Measurements from ENCODE around the gene PCDHGA8.

PCDHGA8 gene

DNA sequence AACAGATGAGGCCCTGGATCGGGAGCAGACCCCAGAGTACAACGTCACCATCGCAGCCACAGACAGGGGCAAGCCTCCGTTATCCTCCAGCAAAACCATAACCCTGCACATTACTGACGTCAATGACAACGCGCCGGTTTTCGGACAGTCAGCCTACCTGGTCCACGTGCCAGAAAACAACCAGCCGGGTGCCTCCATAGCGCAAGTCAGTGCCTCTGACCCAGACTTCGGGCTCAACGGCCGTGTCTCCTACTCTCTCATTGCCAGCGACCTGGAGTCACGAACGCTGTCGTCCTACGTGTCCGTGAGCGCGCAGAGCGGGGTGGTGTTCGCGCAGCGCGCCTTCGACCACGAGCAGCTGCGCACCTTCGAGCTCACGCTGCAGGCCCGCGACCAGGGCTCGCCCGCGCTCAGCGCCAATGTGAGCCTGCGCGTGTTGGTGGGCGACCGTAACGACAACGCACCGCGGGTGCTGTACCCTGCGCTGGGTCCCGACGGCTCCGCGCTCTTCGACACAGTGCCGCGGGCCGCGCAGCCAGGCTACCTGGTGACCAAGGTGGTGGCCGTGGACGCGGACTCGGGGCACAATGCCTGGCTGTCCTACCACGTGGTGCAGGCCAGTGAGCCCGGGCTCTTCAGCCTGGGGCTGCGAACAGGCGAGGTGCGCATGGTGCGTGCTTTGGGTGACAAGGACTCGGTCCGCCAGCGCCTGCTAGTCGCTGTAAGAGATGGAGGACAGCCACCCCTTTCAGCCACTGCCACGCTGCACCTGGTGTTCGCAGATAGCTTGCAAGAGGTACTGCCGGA lies 26.8 kb downstream of the PCDHGA8 start:
- H3K4me1 ChIP-seq (ENCODE audit: insufficient read depth, low read length, severe bottlenecking): no peaks in the 10 kb centered on the region
- H3K4me3 ChIP-seq (ENCODE audit: low read depth, low read length, poor library complexity, severe bottlenecking): no peak overlapping the region
- H3K27me3 ChIP-seq (ENCODE audit: insufficient read depth, low read length): no peaks in the 10 kb centered on the region
- H3F3A ChIP-seq (ENCODE audit: insufficient read depth, low read length): no peaks in the 10 kb centered on the region
- no peaks in the 10 kb centered on the region for H4K20me1 ChIP-seq (ENCODE audit: insufficient read depth, low read length)
- no peaks in the 10 kb centered on the region for H3K79me2 ChIP-seq (ENCODE audit: insufficient read depth, low read length)
- H3K9ac ChIP-seq (ENCODE audit: low read length): no peak overlapping the region
- no peak overlapping the region for H3K27ac ChIP-seq (ENCODE audit: low read depth, low read length, poor library complexity, severe bottlenecking)
- peaks cover 26% of the 10 kb centered on the region for H3K9me3 ChIP-seq (ENCODE audit: low read length)
- TF ChIP-seq, protein P1, sequence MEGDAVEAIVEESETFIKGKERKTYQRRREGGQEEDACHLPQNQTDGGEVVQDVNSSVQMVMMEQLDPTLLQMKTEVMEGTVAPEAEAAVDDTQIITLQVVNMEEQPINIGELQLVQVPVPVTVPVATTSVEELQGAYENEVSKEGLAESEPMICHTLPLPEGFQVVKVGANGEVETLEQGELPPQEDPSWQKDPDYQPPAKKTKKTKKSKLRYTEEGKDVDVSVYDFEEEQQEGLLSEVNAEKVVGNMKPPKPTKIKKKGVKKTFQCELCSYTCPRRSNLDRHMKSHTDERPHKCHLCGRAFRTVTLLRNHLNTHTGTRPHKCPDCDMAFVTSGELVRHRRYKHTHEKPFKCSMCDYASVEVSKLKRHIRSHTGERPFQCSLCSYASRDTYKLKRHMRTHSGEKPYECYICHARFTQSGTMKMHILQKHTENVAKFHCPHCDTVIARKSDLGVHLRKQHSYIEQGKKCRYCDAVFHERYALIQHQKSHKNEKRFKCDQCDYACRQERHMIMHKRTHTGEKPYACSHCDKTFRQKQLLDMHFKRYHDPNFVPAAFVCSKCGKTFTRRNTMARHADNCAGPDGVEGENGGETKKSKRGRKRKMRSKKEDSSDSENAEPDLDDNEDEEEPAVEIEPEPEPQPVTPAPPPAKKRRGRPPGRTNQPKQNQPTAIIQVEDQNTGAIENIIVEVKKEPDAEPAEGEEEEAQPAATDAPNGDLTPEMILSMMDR (IDR thresholded peaks at IDR 0.05; ENCODE audit: low read length): no peak
- TF ChIP-seq EZH2 (IDR thresholded peaks at IDR 0.05; ENCODE audit: borderline replicate concordance, low read length): no peak
- H3K36me3 ChIP-seq (ENCODE audit: insufficient read depth, low read length): no peaks in the 10 kb centered on the region
- no peak overlapping the region for H3K4me2 ChIP-seq (ENCODE audit: low read length)
- H2AFZ ChIP-seq (ENCODE audit: low read length): no peak overlapping the region
- no peaks in the 10 kb centered on the region for H3K9me2 ChIP-seq (ENCODE audit: low read depth, low read length)

DNA sequence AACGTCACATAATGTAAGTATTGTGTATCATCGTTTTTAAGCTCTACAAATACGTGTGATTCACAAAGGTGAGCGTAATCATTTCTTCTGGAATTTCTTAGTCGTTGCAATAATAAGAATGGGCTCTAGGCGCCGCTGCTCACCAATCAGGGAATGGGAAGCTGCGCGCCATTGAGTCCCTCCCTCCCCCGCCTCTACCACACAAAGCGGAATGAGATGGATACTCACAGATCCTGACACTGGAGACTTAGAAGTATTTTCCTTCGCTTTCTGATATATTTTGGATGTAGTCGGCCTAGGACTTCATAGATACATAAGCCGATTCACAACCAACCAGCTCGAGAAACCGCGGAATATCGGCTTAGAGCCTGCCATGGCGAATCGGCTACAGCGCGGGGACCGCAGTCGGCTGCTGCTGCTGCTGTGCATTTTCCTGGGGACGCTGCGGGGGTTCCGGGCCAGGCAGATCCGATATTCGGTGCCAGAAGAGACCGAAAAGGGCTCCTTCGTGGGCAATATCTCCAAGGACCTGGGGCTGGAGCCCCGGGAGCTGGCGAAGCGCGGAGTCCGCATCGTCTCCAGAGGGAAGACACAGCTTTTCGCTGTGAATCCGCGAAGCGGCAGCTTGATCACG lies 28.5 kb downstream of the PCDHGA8 start, which contains the start of gene PCDHGA11:
PCDHGA11 (plus strand) TSS at position 197 of the 634 bp plus-strand sequence; CDS start at position 374, 177 bp downstream.
- Histone ChIP-seq H3K4me1 (ENCODE audit: insufficient read depth, low read length, severe bottlenecking) (no peaks in the 10 kb centered on the region), H3F3A (ENCODE audit: insufficient read depth, low read length) (no peaks in the 10 kb centered on the region), H3K4me2 (ENCODE audit: low read length) (no peak within 1 kb of the TSS), H3K27me3 (ENCODE audit: insufficient read depth, low read length) (no peaks in the 10 kb centered on the region), H3K9ac (ENCODE audit: low read length) (no peak within 1 kb of the TSS), H3K9me2 (ENCODE audit: low read depth, low read length) (no peaks in the 10 kb centered on the region), H2AFZ (ENCODE audit: low read length) (no peak within 1 kb of the TSS), H3K27ac (ENCODE audit: low read depth, low read length, poor library complexity, severe bottlenecking) (no peak within 1 kb of the TSS), H3K9me3 (ENCODE audit: low read length) (peaks cover 23% of the 10 kb centered on the region), H3K4me3 (ENCODE audit: low read depth, low read length, poor library complexity, severe bottlenecking) (no peak within 1 kb of the TSS), H4K20me1 (ENCODE audit: insufficient read depth, low read length) (no peaks in the 10 kb centered on the region), H3K79me2 (ENCODE audit: insufficient read depth, low read length) (no peaks in the 10 kb centered on the region), H3K36me3 (ENCODE audit: insufficient read depth, low read length) (no peaks in the 10 kb centered on the region)
- no peak for TF ChIP-seq EZH2 (IDR thresholded peaks at IDR 0.05; ENCODE audit: borderline replicate concordance, low read length)
- TF ChIP-seq, protein P1 (IDR thresholded peaks at IDR 0.05; ENCODE audit: low read length): no peak

DNA sequence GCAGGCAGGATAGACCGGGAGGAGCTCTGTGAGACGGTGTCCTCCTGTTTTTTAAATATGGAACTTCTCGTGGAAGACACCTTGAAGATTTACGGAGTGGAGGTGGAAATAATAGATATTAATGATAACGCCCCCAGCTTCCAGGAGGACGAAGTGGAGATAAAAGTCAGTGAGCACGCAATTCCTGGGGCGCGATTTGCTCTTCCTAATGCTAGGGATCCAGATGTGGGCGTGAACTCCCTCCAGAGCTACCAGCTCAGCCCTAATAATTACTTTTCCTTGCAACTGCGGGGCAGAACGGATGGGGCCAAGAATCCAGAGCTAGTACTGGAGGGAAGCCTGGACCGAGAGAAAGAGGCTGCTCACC lies 29.0 kb downstream of the PCDHGA8 start:
- Histone ChIP-seq H3K27ac (ENCODE audit: low read depth, low read length, poor library complexity, severe bottlenecking) (no peak overlapping the region), H3K27me3 (ENCODE audit: insufficient read depth, low read length) (no peaks in the 10 kb centered on the region), H3K36me3 (ENCODE audit: insufficient read depth, low read length) (no peaks in the 10 kb centered on the region), H3K9ac (ENCODE audit: low read length) (no peak overlapping the region), H3F3A (ENCODE audit: insufficient read depth, low read length) (no peaks in the 10 kb centered on the region), H3K4me1 (ENCODE audit: insufficient read depth, low read length, severe bottlenecking) (no peaks in the 10 kb centered on the region), H3K79me2 (ENCODE audit: insufficient read depth, low read length) (no peaks in the 10 kb centered on the region), H3K4me3 (ENCODE audit: low read depth, low read length, poor library complexity, severe bottlenecking) (no peak overlapping the region), H2AFZ (ENCODE audit: low read length) (no peak overlapping the region), H3K9me2 (ENCODE audit: low read depth, low read length) (no peaks in the 10 kb centered on the region), H3K9me3 (ENCODE audit: low read length) (peaks cover 23% of the 10 kb centered on the region), H4K20me1 (ENCODE audit: insufficient read depth, low read length) (no peaks in the 10 kb centered on the region), H3K4me2 (ENCODE audit: low read length) (no peak overlapping the region)
- TF ChIP-seq, protein P1 (IDR thresholded peaks at IDR 0.05; ENCODE audit: low read length): no peak
- no peak for TF ChIP-seq EZH2 (IDR thresholded peaks at IDR 0.05; ENCODE audit: borderline replicate concordance, low read length)

All from OCI-LY1 (cell line).